Measurements from ENCODE around the gene ILKAP. TPM values are rescaled to one million over a fixed set of nuclear protein-coding genes. Genes with fewer than 3 reads are reported as not detected.

The ILKAP gene
- total and polyA plus RNA-seq, 2 experiments from 2014 or later, result 25.7 to 81.9 TPM

DNA sequence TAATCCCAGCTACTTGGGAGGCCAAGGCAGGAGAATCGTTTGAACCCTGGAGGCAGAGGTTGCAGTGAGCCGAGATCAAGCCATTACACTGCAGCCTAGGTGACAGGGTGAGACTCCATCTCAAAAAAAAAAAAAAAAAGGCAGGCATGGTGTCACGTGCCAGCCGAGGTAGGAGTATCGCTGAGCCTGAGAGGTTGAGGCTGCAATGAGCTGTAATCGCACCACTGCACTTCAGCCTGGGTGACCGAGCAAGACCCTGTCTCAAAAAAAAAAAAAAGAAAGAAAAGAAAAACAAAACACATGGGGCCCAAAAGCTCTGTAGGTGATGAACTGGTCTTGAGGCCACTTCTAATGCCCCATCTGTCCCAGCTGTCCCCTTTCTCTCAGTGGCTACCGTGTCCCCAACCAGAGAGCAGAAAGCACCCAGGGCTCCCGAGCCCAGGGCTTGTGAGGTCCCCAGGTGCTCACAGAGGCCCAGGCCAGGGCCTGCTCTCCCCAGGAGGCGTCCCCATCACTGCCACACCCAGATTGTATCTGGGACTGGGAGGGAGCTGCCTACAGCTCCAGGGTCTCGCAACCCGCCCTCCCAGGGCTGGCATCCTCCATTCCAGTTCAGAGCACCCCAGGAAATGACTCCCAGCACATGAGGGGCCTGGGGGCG, 56.5 kb downstream of the ILKAP start:
- no peak overlapping the region for H3K4me3 ChIP-seq

GRCh38 chr2:238145851-238146250, 57.6 kb downstream of the ILKAP start:
- no peaks in the 10 kb centered on the region for H3K9me3 ChIP-seq (ENCODE audit: low read depth)
- H3K27me3 ChIP-seq, result no peaks in the 10 kb centered on the region
- no peaks in the 10 kb centered on the region for H3K36me3 ChIP-seq
- DNase-seq (ENCODE audit: low read depth in 1 of 2, low spot score in 1 of 2), result no peak
- TF ChIP-seq, protein P1, sequence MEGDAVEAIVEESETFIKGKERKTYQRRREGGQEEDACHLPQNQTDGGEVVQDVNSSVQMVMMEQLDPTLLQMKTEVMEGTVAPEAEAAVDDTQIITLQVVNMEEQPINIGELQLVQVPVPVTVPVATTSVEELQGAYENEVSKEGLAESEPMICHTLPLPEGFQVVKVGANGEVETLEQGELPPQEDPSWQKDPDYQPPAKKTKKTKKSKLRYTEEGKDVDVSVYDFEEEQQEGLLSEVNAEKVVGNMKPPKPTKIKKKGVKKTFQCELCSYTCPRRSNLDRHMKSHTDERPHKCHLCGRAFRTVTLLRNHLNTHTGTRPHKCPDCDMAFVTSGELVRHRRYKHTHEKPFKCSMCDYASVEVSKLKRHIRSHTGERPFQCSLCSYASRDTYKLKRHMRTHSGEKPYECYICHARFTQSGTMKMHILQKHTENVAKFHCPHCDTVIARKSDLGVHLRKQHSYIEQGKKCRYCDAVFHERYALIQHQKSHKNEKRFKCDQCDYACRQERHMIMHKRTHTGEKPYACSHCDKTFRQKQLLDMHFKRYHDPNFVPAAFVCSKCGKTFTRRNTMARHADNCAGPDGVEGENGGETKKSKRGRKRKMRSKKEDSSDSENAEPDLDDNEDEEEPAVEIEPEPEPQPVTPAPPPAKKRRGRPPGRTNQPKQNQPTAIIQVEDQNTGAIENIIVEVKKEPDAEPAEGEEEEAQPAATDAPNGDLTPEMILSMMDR (IDR thresholded peaks at IDR 0.05; ENCODE audit: low read depth, low read length), result no peak
- no peak overlapping the region for H3K27ac ChIP-seq
- no peaks in the 10 kb centered on the region for H3K4me1 ChIP-seq (ENCODE audit: low read depth)
- no peak overlapping the region for H3K4me3 ChIP-seq

More for the DNA sequence above, 56.5 kb downstream of the ILKAP start:
- Histone ChIP-seq H3K27ac (no peak overlapping the region), H3K9me3 (ENCODE audit: low read depth) (no peaks in the 10 kb centered on the region), H3K27me3 (no peaks in the 10 kb centered on the region), H3K4me1 (ENCODE audit: low read depth) (no peaks in the 10 kb centered on the region), H3K36me3 (no peaks in the 10 kb centered on the region)
- no peak for DNase-seq (ENCODE audit: low read depth in 1 of 2, low spot score in 1 of 2)
- TF ChIP-seq, protein P1 (IDR thresholded peaks at IDR 0.05; ENCODE audit: low read depth, low read length), result no peak

DNA sequence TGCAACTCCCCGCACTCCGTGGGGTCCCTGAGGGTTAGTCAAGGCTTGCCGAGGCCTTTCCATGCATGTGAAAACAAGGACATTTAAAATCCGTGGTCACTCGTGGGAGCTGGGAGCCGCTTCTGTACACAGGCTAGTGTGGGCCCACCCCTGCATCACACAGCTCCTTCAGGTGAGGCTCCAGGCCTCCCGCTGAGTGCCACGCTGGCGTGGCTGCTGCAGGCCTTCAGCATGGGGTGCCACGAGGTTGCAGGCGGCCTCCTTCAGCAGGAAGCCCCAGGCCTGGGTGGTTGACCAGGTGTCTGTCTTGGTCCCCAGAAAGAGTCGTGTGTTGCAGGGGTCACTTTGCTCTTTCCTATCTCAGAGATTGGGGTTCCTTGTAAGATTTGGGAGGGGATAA, 58.4 kb downstream of the ILKAP start:
- H3K36me3 ChIP-seq, result no peaks in the 10 kb centered on the region
- no peak overlapping the region for H3K27ac ChIP-seq
- H3K4me3 ChIP-seq, result no peak overlapping the region
- no peaks in the 10 kb centered on the region for H3K4me1 ChIP-seq (ENCODE audit: low read depth)
- no peak for DNase-seq (ENCODE audit: low read depth in 1 of 2, low spot score in 1 of 2)
- no peaks in the 10 kb centered on the region for H3K27me3 ChIP-seq
- no peaks in the 10 kb centered on the region for H3K9me3 ChIP-seq (ENCODE audit: low read depth)
- TF ChIP-seq, protein P1 (IDR thresholded peaks at IDR 0.05; ENCODE audit: low read depth, low read length), result no peak

GRCh38 chr2:238144262-238144661, 59.2 kb downstream of the ILKAP start:
- Histone ChIP-seq H3K9me3 (ENCODE audit: low read depth) (no peaks in the 10 kb centered on the region), H3K27me3 (no peaks in the 10 kb centered on the region), H3K27ac (no peak overlapping the region), H3K36me3 (no peaks in the 10 kb centered on the region), H3K4me3 (no peak overlapping the region), H3K4me1 (ENCODE audit: low read depth) (peaks cover 4% of the 10 kb centered on the region)
- no peak for DNase-seq (ENCODE audit: low read depth in 1 of 2, low spot score in 1 of 2)
- TF ChIP-seq, protein P1 (IDR thresholded peaks at IDR 0.05; ENCODE audit: low read depth, low read length), result no peak

DNA sequence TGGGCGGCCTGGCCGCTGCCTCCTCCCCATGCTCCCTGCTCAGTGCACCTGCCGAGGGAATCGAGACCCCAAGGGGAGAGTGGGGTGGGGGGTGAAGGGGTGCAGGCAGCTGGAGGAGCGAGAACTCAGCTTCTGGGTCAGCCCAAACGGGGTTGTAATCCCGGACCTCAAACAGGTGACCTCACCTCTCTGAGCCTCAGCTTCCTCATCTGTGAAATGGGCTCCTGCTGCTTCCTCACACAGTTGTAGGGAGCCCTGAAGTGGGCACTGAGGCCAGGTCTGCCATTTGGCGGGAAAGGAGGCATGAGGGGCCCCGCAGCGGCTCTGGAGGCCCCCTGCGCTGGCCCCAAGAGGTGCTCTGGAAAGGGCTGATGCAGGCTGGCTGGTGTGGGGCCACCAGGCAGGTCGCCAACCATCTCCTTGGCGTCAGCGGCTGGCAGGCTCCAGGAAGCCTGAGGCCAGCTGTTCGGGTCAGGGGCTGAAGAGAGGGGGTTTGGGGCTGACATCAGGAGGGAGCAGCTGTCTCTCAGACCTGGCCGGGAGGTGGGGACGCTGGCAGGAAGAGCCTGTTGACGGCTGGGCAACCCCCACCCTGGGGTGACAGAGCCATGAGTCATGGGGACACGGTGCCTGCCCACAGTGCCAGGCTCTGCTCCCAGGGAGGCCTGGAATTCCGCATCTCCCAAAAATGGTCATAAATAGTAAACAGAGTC, 60.1 kb downstream of the ILKAP start:
- TF ChIP-seq, protein P1 (IDR thresholded peaks at IDR 0.05; ENCODE audit: low read depth, low read length), result no peak
- Histone ChIP-seq H3K27ac (no peak overlapping the region), H3K27me3 (no peaks in the 10 kb centered on the region), H3K36me3 (no peaks in the 10 kb centered on the region), H3K9me3 (ENCODE audit: low read depth) (no peaks in the 10 kb centered on the region), H3K4me3 (no peak overlapping the region), H3K4me1 (ENCODE audit: low read depth) (peaks cover 12% of the 10 kb centered on the region)
- DNase-seq (ENCODE audit: low read depth in 1 of 2, low spot score in 1 of 2), result peak in 1 of 2 donors; percentile 35
